GM18502 (cell line): ENCODE data around the gene CT45A1.
"Not testable (repeated sequence)": the region's sequence is repeated elsewhere in the genome, so short reads cannot be mapped to it uniquely, and the experiment has no call there.

Source experiments
- ATAC-seq: cut with Tn5 transposase; IDR thresholded peaks from one replicate; pipeline ENCODE4 v1.9.1; 2021; ENCODE audit warnings: mild to moderate bottlenecking; ENCODE audit not compliant: unreplicated experiment, poor library complexity

The CT45A1 gene

GRCh38 chrX:135713183-135713689, at the start of gene CT45A1:
Gene CT45A1 (plus strand): TSS chrX:135713639. CDS start chrX:135718941, 5,302 bp downstream.
- not testable (repeated sequence) for ATAC-seq

- not testable (repeated sequence) for ATAC-seq
These were observed 40.5 kb upstream of the CT45A1 start for GRCh38 chrX:135672979-135673378.

- no peak for ATAC-seq
These were observed 25.3 kb upstream of the CT45A1 start for GRCh38 chrX:135688137-135688536.

GRCh38 chrX:135695471-135695870, 18.0 kb upstream of the CT45A1 start:
- no peak for ATAC-seq

GRCh38 chrX:135697601-135698000, 15.8 kb upstream of the CT45A1 start:
- no peak for ATAC-seq

GRCh38 chrX:135698924-135699323, 14.5 kb upstream of the CT45A1 start:
- no peak for ATAC-seq

- ATAC-seq: peak; percentile 49
These were observed 5.6 kb upstream of the CT45A1 start for GRCh38 chrX:135707880-135708279.

GRCh38 chrX:135713795-135714194, 356 bp downstream of the CT45A1 start:
- no peak for ATAC-seq

GRCh38 chrX:135734666-135735065, 21.2 kb downstream of the CT45A1 start:
- not testable (repeated sequence) for ATAC-seq

- ATAC-seq: peak; percentile 63
These were observed 24.1 kb downstream of the CT45A1 start for GRCh38 chrX:135737366-135738071.

GRCh38 chrX:135740681-135741149, 27.3 kb downstream of the CT45A1 start:
- ATAC-seq: peak; percentile 79

- no peak for ATAC-seq
These were observed 27.8 kb downstream of the CT45A1 start for GRCh38 chrX:135741192-135741715.

GRCh38 chrX:135744739-135745138, 31.3 kb downstream of the CT45A1 start:
- ATAC-seq: not testable (repeated sequence)

GRCh38 chrX:135768091-135768490, 54.7 kb downstream of the CT45A1 start, which contains the start of gene CT45A3:
Gene CT45A3 (minus strand): TSS chrX:135768191. CDS start chrX:135764444, 3,747 bp downstream.
- not testable (repeated sequence) for ATAC-seq
